KBM-7 (cell line): ENCODE data around the gene SRGAP2C.
"Not testable (repeated sequence)": the region's sequence is repeated elsewhere in the genome, so short reads cannot be mapped to it uniquely, and the experiment has no call there.

Experiments used
- DNase-seq: peaks from one replicate; pipeline ENCODE4 v3.0.0-alpha.2; 2015
- in situ Hi-C: fragments of 300-500 bp; cut with MboI; formaldehyde crosslinking; loops from 2 replicates; pipeline ENCODE4 v1.14.3; 2020; ENCODE audit warnings: low sequenced_read_pairs, low pct_unique_long_range_greater_than_20kb, mixed read lengths

SRGAP2C gene

GRCh38 chr1:121395718-121396201 lies 211.0 kb downstream of the SRGAP2C start:
- DNase-seq, in situ Hi-C loops: not testable (repeated sequence)

DNA sequence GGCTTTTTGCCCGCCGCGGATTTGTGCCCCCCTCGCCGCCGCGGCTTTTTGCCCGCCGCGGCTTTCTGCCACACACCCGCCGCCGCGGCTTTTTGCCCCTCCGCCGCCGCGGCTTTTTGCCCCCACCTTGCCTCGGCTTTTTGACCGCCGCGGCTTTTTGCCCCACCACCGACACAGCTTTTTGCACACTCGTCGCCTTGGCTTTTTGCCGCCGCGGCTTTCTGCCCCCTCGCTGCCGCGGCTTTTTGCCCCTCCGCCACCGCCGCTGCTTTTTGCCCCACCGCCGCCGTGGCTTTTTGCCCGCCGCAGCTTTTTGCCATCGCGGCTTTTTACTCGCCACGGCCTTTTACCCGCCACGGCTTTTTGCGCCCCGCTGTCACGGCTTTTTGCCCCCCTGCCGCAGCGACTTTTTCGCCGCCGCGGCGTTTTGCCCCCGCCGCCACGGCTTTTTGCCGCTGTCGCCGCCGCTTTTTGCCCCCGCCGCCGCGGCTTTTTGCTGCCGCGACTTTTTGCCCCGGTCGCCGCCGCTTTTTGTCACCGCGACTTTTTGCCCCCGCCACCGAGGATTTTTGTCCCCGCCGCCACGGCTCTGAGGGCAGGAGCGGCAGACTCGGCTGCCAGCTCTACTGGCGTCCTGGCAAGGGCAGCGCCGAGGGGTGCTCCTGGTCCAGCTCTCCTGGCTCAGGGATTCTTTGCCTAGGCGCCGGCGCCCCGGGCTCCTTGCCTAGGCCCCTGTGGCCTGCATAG lies 211.7 kb downstream of the SRGAP2C start:
- in situ Hi-C loops = not testable (repeated sequence)
- DNase-seq = peak; percentile 21

- in situ Hi-C loops, DNase-seq: not testable (repeated sequence)
Measured at GRCh38 chr1:121397101-121397500, 212.3 kb downstream of the SRGAP2C start.

DNA sequence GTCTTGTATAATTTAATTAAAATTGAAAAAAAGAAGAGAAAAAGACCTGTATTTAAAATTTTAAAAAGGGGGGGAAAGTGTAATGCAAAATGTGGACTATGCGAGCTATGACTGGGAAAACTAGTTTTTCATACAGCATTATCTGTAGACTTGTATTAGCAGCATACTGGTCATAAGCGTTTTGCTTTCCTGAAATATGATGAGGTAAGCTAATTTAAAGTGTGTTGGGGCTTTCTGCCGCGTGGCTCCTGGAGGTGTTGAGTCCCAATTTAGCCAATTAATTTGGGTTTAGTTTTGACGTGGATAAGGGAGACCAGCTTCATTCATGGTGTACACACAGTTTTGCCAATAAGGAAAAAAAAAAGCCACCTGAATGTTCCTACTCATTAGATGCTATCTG lies 214.4 kb downstream of the SRGAP2C start:
- in situ Hi-C loops, DNase-seq: not testable (repeated sequence)

- in situ Hi-C loops, DNase-seq: not testable (repeated sequence)
Measured at GRCh38 chr1:121400108-121400507, 215.3 kb downstream of the SRGAP2C start.

DNA sequence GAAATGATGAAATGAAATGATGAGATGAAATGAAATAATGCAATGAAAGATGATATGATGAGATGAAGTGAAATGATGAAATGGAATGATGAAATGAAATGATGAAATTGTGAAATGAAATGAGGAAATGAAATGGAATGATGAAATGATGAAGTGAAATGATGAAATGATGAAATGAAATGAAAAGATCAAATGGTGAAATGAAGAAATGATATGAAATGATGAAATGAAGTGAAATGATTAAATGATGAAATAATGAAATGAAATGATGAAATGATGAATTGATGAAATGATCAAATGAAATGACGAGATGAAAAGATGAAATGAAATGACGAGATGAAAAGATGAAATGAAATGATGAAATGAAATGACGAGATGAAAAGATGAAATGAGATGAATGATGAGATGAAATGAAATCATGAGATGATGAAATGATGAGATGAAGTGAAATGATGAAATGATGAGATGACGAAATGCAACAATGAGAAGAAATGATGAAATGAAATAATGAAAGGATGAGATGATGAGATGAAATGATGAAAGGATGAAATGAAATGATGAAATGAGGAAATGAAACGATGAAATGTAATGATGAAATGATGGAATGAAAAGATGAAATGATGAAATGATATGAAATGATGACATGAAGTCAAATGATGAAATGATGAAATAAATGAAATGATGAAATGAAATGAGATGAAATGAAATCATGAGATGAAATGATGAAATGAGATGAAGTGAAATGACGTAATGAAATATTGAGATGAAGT lies 216.0 kb downstream of the SRGAP2C start:
- in situ Hi-C loops, DNase-seq: not testable (repeated sequence)

DNA sequence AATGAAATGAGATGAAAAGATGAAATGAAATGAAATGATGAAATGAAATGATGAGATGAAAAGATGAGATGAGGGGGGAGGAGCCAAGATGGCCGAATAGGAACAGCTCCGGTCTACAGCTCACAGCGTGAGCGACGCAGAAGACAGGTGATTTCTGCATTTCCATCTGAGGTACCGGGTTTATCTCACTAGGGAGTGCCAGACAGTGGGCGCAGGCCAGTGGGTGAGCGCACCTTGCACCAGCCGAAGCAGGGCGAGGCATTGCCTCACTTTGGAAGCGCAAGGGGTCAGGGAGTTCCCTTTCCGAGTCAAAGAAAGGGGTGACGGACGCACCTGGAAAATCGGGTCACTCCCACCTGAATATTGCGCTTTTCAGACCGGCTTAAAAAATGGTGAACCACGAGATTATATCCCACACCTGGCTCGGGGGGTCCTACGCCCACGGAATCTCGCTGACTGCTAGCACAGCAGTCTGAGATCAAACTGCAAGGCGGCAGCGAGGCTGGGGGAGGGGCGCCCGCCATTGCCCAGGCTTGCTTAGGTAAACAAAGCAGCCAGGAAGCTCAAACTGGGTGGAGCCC lies 216.7 kb downstream of the SRGAP2C start:
- in situ Hi-C loops, DNase-seq: not testable (repeated sequence)

GRCh38 chr1:121403254-121403653 lies 218.5 kb downstream of the SRGAP2C start:
- in situ Hi-C loops, DNase-seq: not testable (repeated sequence)

DNA sequence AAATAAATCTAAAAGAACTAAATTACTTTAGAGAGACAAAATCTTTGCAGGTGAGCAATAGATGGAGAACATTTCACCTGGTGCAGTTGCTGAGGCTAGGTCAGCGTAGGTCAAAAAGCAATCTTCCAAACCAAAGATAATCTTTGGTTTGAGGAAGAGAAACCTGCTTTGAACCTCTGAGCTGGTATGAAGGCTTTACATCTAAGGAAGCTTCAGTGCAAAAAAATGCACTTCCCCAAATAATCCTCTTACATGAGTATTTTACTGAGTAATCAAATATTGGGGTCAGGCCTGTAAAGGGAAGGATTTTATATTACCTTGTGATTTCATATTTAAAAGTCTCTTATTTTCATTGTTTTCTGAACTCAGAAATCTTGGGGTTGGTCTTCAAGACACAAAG lies 223.6 kb downstream of the SRGAP2C start:
- in situ Hi-C loops = no loop called here
- peak; percentile 11 for DNase-seq

DNA sequence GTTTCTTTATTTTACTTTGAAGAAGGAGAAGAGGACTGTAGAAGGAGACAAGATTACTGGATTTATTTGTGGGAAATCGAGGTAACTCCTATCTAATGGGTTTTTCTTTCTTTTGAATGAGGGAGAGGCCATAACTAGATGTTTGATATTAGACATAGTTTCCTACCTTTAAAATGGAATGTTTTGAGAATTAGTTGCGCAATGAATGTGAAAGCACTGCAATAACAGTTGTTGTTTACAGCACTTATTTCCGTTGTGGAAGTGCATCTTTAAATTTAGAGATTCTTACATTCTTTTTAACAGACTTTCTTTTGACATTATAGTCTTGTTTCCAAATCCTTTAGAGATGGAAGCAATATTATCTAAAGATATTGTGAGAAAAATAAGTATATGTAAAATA lies 229.0 kb downstream of the SRGAP2C start:
- in situ Hi-C loops = no loop called here
- no peak for DNase-seq

DNA sequence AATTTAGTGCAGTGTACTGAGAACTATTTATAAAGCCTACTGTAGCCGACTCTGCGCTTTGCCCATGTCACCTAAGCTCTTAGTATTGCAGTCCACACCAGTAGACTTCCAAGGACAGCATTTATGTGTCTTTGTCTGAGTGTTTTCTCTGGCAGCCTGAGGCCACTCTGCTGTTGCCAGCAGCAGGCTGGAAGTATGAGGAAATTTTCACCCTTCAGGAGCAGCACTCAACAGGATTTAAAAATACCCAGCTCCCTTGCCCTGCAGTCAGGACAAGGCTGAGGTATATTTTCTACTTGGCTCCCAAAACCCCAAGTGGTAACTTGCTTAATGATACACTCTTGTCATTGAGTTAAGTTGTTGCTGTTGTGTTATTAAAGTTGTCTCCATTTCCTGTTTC lies 230.1 kb downstream of the SRGAP2C start:
- DNase-seq = no peak
- in situ Hi-C loops = no loop called here

DNA sequence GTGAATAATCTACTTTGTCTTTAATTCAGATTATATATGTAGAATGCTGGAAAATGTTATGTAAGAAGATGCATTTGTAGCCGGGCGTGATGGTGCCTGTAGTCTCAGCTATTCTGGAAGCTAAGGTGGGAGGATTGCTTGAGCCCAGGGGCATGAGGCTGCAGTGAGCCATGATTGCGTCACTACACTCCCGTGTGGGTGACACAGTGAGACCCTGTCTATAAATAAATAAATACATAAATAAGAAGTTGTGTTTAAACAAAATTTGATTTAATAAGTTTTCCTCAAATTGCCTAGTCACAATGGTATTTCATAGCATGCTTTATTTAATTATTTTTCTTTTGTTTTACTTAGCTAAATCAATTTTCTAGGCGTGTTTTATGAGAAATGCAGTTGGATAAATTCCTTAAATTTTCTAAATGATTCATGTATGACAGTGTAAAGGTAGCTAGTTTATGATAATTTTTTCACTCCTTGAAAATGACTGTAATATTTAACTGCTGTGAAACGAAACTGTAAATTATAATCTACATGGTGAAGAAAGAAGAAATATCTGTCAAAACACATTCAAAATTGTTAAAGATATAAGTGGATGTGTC lies 232.6 kb downstream of the SRGAP2C start:
- no peak for DNase-seq
- in situ Hi-C loops = no loop called here

- in situ Hi-C loops = no loop called here
- no peak for DNase-seq
Measured at GRCh38 chr1:121418369-121419049, 233.7 kb downstream of the SRGAP2C start.

DNA sequence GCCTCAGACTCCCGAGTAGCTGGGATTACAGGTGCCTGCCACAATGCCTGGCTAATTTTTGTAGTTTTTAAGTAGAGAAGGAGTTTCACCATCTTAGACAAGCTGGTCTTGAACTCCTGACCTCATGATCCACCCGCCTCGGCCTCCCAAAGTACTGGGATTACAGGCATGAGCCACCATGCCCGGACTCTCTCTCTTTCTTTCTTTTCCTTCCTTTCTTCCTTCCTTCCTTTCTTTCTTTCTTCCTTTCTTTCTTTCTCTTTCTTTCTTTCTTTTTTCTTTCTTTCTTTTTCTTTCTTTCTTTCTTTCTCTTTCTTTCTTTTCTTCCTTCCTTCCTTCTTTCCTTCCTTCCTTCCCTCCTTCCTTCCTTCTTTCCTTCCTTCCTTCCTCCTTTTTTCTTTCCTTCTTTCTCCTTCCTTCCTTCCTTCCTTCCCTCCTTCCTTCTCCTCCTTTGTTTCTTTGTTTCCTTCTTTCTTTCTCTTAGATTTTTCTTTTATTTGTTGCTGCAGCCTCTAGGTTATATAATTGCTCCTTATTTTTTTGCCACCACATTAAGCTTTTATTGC lies 234.4 kb downstream of the SRGAP2C start:
- in situ Hi-C loops = not testable (repeated sequence)

DNA sequence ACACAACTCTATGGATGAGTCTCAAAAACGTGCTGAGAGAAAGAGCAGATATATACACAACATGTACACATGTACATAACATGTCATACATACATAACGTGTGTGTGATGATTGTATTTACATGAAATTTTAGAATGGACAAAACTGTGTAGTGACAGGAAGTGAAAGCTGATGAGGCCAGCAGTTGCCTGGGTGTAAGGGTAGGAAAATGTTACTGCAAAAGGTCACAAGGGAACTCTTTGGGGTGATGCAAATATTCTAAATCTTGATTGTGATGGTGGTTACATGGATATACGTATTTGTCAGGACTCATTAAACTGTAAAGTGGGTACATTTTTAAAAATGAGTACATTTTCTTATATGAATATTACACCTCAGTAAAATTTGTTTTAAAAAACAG lies 236.7 kb downstream of the SRGAP2C start:
- DNase-seq, in situ Hi-C loops: not testable (repeated sequence)

More for the DNA sequence above, 234.4 kb downstream of the SRGAP2C start:
- not testable (repeated sequence) for DNase-seq

DNA sequence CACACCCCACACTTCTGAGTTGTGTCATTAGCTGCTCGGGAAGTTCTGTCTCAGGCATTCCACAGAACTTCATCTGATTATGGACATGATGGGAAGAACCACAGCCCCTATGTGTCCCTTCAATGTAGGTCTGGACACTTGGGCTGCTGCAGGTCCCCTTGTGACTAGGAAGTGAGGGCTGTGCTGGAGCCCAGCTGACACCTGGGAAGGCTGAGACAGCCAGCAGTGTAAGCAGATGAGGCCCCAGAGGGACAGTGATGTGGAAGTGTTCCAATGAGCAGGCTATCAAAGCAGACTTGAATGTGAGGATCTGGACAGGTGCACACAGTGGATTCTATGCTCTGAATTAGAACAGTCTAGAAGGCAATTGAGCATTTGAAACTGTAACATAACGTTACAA lies 239.2 kb downstream of the SRGAP2C start:
- in situ Hi-C loops, DNase-seq: not testable (repeated sequence)

DNA sequence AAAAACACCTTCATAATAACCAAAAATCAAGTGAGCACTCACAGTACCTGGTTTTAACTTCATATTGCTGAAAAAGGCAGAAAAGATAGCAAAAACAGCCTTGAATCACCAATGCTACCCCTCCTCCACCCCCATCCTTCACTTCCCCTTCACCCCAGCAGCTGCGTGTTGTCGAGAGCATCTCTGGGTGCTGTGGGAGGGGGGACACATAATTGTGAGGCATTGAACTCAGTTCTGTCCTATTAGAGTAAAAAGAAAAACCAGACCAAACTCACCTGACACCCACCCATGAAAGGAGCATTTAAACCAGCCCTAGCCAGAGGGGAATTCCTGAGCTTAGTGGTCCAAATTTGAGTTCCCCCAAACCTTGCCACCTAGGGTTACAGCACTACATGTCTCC lies 248.7 kb downstream of the SRGAP2C start:
- in situ Hi-C loops, DNase-seq: not testable (repeated sequence)

- in situ Hi-C loops, DNase-seq: not testable (repeated sequence)
Measured at GRCh38 chr1:121438862-121439261, 254.1 kb downstream of the SRGAP2C start.

- in situ Hi-C loops = no loop called here
Measured at GRCh38 chr1:121440993-121441392, 256.2 kb downstream of the SRGAP2C start.

More at GRCh38 chr1:121440993-121441392, 256.2 kb downstream of the SRGAP2C start:
- DNase-seq = no peak
